Measurements from ENCODE around the gene LRRK1.
A peak's percentile ranks its signal among the peaks of the same experiment; 100 is the strongest.
"Not testable (repeated sequence)": the region's sequence is repeated elsewhere in the genome, so short reads cannot be mapped to it uniquely, and the experiment has no call there.

The LRRK1 gene

DNA sequence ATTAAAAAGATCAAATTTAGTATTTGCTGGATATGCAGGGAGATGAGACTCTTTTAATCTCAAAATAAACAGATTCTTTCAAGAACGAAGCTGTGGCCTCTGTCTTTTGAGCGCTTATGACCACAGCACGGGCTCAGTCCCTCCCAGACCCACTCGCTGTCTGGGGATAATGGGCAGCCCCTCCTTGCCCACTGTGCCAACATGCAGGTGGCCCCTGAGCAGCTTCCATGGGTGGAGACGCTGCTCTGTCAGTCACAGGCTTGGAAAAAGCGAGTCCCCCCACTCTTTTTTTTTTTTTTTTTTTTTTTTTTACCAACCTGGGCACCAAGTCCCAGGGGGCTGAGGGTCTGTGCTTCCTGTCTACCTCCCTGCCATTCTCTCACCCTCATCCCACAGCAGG lies 150.9 kb downstream of the LRRK1 start:
- DNase-seq (ENCODE audit: low spot score), result no peak

DNA sequence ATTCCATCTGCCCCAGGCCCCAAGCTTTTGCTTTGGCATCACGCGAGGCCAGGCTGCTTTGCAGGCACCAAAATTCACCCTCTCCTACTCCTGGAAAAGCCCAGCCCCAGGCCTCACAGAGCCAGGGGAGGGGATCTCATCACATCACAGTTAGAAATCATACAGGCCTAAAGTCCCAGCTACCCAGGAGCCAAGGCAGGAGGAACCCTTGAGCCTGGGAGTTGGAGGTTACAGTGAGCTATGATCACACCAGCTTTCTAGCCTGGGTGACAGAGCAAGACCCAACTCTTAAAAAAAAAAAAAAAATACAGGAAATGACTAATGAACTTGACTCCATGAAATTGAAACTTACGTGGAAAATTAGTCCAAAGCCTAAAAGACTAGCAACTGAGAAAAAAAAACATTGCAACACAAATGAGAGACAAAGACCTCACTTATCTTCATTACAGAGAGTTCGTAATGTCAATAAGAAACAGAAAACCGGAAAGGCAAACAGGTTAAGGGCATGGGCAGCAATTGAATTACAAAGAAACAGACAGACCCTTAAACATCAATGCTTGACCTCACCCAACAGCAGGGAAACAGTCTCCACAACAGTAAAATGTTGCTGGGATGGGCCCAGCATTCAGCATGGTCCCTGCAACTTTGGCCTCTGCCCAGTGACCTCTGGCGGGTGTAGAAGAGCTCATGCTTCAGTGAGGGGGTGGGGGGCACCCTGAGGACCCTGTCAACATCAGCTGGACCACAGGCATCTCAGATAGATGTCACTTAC lies 151.5 kb downstream of the LRRK1 start:
- no peak for DNase-seq (ENCODE audit: low spot score)

DNA sequence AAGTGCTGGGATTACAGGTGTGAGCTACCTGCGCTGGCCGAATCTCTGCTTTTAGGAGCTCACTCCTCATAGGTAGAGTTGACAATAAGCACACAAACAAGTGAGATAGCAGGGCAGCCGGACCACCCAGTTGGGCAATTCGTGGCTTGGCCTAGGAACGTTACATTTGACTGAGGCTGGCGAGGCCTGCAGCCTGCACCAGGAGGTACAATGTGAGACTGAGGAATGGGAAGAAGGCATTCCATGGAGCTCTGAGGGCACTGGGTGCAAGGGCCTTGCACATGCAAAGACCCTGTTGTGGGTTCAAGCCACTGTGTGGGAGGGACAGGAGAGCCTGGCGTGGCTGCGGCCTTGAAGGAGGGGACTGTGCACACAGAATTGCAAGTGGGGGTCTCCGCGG lies 152.5 kb downstream of the LRRK1 start:
- no peak for DNase-seq (ENCODE audit: low spot score)

DNA sequence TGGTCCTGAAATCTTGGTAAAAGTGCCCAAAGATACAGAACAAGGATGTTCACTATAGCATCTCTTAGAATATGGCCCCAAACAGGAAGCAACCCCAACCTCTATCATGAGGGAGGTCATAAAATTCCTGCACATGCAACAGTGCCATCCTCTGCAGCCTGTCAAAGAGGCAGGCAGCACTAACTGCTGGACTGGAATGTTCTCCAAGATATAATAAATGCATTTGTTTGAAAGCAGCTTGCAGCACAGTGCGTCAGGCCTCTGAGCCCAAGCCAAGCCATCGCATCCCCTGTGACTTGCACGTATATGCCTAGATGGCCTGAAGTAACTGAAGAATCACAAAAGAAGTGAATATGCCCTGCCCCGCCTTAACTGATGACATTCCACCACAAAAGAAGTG lies 153.1 kb downstream of the LRRK1 start:
- not testable (repeated sequence) for DNase-seq (ENCODE audit: low spot score)

DNA sequence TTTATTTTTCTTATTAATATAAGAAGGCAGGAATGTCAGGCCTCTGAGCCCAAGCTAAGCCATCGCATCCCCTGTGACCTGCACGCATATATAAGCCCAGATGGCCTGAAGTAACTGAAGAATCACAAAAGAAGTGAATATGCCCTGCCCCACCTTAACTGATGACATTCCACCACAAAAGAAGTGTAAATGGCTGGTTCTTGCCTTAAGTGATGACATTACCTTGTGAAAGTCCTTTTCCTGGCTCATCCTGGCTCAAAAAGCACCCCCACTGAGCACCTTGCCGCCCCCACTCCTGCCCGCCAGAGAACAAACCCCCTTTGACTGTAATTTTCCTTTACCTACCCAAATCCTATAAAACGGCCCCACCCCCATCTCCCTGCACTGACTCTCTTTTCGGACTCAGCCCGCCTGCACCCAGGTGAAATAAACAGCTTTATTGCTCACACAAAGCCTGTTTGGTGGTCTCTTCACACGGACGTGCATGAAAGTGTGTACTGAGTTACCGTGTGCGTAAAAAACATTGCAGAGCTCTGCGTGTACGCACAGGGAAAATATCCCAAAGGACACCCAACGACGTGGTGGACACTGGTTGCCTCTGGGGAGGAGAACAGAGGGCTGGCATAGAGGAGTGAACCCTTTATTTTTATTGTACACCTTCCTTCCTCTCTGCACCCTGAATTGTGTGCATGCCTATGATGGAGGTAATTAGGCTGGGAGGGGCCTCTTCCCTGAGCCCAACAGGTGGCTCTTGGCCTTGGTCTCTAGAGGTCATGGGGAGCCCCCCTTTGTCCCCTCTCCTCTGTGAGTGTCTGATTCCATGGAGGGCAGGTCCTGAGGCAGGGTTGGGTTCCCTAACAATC lies 158.9 kb downstream of the LRRK1 start:
- not testable (repeated sequence) for DNase-seq (ENCODE audit: low spot score)

GRCh38 chr15:101078669-101079323 lies 159.6 kb downstream of the LRRK1 start:
- no peak for DNase-seq (ENCODE audit: low spot score)

DNA sequence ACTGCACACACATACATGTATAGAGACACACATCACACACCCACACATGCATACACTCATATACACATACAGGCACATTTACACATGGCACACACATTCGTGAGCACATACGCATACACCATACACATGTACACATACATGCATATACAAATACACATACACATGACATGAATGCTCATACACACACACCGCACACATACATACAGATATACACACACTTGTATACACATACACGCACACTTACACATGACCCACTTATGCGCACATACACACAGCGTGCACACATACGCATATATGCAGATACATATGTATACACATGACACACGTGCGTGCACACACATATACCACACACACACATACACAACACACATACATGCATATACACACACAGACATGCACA lies 162.7 kb downstream of the LRRK1 start:
- DNase-seq (ENCODE audit: low spot score), result no peak

DNA sequence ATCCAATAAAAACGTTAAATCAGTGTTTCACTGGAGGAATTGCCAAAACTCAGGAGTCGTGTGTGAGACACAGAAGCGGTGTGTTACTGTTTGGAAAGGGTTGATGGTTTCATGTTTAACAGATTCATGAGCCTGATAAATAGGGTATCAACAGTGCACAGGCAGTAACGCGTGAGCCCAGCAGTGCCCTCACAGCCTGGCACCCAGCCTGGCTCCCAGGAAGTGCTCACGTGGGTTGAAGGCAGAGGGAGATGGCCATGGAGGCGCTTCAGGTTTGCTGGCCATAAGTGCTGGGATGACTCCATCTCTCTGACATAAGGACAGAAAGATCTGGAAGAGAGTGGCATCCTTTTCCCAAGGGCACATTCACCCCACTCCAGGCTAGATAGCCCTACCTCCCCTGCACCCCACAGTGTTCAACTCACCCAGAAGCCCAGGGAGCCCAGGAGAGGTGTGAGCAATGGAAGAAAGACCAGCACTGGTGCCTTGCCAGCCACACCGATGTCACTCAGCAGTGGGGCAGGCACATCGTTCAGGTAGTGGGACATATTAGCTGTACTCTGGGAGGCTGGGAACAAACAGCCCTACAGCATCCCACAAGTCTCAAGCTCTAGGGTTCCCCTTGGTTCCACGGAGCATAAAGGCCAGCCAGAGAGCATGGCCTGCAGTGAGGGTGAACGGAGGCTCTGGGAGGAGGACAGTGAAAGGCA lies 164.3 kb downstream of the LRRK1 start:
- DNase-seq (ENCODE audit: low spot score), result no peak

DNA sequence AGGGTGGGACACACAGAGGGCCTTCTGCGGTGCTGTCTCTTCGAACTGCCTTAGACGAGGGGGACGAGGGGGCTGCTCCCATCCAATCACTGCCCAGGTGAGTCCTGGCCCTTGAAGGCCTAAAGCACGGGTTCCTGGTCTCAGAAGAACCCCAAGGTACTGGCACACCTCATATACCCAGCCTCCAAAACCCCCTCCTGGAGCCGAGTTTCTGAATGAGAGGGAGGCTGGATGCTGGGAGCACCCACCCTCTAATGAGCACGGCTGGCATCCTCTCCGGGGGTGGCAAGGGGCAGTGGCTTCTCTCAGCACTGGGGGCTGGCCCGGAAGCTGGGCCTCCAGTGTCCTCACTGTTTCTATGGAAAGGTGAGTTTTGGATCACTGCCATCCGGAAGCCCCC lies 165.6 kb downstream of the LRRK1 start:
- DNase-seq (ENCODE audit: low spot score), result no peak

DNA sequence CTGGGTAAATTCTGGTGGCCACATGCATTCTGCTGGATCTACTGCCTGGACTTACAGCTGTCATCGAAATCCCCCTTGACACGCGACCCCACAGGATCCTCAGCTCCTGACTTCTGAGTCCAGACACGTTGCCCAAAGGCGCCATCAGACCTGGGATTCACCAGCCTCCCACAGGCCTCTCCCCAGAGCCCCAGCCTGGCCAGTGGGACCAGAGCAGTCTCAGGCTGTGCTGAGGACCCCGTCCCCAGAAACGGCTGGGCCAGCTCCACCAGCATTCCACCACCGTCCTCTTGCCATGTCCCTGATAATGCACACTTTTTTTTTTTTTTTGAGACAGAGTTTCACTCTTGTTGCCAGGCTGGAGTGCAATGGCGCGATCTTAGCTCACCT lies 166.1 kb downstream of the LRRK1 start:
- DNase-seq (ENCODE audit: low spot score), result no peak

DNA sequence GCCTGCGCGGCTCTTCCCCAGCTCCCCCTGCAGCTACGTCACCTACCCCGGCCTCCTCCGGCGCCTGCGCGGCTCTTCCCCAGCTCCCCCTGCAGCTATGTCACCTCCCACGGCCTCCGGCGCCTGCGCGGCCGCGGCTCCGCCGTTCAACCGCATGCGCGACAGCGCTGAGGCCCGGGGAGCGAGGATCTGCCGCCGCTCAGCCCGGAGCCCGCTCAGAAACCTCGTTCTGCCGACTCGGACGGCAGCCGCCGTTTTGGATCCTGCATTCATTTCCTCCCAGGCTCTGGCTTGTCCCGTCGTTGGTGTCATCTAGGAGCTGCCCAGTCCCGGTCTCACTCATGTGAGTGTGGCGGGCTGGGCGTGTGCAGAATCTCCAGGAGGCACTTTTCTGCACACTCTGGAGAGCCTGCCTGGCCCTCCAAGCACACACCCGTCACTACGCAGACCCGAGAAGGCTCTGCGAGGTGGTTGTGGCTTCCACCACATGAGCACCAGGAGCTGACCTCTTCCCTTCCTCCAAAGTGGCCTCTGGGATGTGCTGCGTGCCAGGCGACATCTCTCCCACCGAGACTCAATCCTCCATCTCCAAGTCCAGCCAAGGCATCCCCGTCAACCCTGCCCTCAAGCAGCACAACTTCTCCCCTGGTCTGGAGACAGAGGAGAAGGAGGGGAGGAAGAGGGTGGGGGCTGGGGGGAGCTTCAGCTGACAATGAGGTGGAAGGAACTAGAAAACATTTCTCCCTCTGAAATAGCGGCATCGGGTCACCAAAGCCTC lies 167.4 kb downstream of the LRRK1 start:
- no peak for DNase-seq (ENCODE audit: low spot score)

DNA sequence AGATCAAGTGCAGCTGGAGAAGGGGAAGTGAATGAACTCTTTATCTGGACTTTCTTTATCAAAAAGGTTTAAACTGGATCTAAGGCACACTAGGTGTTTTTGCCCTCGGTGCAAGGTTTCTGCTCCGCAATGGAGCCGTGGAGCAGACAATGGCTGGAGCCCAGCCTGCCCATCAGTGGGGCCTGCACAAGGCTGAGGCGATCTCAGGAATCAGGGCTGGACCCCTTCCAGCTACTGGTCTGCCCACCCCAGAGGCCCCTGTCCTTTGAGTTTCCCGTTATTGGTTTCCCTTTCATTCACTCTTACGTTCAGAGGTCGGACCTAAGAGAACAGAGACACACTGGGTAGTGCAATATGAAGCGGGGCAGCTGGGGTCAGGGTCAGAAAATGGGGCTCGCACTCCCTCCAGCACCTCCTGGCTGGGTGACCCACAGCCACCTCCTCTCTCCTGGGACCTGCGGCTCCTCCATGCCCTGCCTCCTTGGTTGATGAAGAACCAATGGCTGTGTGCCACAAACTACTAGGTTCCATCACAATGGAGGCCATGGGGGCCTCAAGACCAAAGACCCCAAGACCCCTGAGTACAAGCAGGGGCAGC lies 168.1 kb downstream of the LRRK1 start:
- no peak for DNase-seq (ENCODE audit: low spot score)

GRCh38 chr15:101088271-101088670 lies 169.1 kb downstream of the LRRK1 start:
- DNase-seq (ENCODE audit: low spot score), result no peak

DNA sequence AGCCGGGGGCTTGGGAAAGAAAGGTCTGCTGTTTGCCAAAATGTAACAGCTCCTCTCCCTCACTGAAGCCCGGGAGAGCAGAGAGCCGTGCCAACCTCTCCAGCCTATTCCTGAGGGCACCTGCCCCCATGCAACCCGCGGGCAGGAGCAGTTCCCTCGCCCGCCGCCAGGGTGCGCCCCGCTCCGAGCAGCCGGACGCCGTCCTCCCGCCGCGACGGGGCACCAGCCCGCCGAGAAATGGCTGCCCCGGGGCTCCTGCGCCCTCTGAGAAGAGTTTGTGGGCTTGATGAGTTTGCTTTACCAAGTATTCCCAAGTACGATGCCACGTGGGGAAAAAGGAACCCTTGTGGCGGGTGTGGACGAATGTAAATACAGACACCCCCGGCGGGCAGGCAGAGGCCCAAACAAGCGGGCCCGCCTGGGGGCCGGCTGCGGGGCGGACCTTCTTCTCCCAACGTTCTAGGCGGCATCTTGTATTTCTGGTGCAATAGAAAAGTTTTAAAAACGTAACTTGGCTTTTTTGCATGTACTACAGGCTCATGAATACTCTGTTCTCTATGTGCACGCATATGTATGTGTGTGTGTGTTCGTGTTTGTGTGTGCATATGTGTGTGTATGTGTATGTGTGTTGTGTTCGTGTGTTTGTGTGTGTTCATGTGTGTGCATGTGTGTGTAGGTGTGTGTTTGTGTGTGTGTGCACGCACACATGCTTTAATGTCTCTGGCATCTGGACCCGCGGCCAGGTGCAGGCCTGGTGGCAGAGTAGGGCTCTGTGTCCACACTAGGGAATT lies 169.8 kb downstream of the LRRK1 start:
- peak; percentile 54 for DNase-seq (ENCODE audit: low spot score)

DNA sequence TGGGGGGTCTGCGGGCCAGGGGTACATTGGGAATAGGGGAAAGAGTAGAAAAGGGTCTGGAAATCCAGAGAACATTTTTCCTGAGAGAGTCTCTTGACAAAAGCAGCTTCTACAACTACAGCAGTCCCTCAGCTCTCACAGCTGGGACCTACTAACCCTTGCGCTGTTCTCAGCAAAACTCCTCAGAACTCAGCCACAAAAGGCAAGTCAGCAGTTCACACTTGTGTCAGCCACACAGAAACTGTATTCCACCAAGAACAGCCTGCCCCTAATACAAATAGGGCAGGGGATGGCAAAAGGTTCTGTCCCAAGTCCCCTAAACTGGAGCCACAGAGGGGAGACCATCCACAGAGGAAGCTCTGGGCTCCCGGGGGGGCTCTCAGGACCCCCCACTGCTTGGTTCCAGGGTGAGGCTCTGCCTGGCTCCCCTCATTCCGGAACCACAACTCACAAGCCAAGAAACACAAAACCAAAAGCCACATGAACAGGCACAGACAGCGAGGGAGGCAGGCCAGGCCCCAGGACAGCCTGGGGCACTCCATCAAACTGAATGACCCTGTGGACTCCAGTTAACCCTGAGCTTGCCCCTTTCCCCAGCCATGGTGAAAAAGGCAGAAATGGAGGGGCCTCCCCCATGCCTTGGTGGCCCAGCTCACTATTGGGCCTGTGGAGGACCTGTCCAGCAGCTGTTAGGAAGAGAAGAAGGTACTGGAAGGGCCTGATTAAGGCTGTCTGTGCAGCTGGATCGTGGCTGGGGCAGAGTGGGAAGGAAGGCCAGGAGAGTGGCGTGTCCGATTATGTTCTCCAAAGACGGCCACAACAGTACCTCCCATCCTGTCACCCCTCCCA lies 170.6 kb downstream of the LRRK1 start:
- DNase-seq (ENCODE audit: low spot score), result no peak

GRCh38 chr15:101090428-101090790 lies 171.3 kb downstream of the LRRK1 start:
- DNase-seq (ENCODE audit: low spot score), result no peak

GRCh38 chr15:101091080-101092017 lies 172.2 kb downstream of the LRRK1 start:
- DNase-seq (ENCODE audit: low spot score), result no peak

All from hematopoietic multipotent progenitor cell treated with erythropoietin and hydrocortisone succinate and interleukin-3 and kit ligand, for 17 days (in vitro differentiated cells).